ENCODE measurements around the gene ZNF800. TPM values are rescaled to one million over a fixed set of nuclear protein-coding genes. Genes with fewer than 3 reads are reported as not detected.
"Not testable (repeated sequence)": the region's sequence is repeated elsewhere in the genome, so short reads cannot be mapped to it uniquely, and the experiment has no call there.

ZNF800 gene
- total RNA-seq (2014; rRNA removed; shearing (Covaris generic)), result 8.1 and 9.4 TPM in 2 replicates

GRCh38 chr7:127392566-127393367, at the start of gene ZNF800:
Gene ZNF800 (minus strand): TSS chr7:127392708. CDS start chr7:127391557, 1,151 bp downstream.
- peak; percentile 91 for DNase-seq (ENCODE audit: low spot score)
- in situ Hi-C loops (cut with HindIII; ENCODE audit: low sequenced_read_pairs), result no loop called here

DNA sequence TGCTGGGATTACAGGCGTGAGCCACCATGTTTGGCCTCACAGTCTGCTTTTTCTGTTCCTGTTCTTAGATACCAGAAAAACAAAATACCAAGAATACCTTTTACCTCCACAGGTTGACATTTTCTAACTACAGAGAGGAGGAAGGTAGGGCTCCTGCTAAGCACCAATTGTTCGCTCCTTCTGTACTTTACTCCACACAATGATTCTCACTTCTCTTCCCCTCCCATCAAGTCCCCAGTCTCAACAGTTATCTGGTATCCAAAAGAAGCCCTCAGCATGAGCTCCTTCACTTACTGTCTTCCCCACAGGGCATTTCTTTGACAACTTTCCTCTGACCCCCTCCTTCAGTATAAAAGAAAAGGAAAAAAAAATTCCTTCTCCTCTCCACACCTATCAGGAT, 47.7 kb upstream of the ZNF800 start:
- in situ Hi-C loops (cut with HindIII; ENCODE audit: low sequenced_read_pairs), result no loop called here
- DNase-seq (ENCODE audit: low spot score), result no peak

- in situ Hi-C loops (cut with HindIII; ENCODE audit: low sequenced_read_pairs), result no loop called here
- no peak for DNase-seq (ENCODE audit: low spot score)
Measured at GRCh38 chr7:127438836-127439235, 46.3 kb upstream of the ZNF800 start.

GRCh38 chr7:127437837-127438236, 45.3 kb upstream of the ZNF800 start:
- no peak for DNase-seq (ENCODE audit: low spot score)
- in situ Hi-C loops (cut with HindIII; ENCODE audit: low sequenced_read_pairs), result no loop called here

- in situ Hi-C loops (cut with HindIII; ENCODE audit: low sequenced_read_pairs), result no loop called here
- no peak for DNase-seq (ENCODE audit: low spot score)
Measured at GRCh38 chr7:127437241-127437640, 44.7 kb upstream of the ZNF800 start.

DNA sequence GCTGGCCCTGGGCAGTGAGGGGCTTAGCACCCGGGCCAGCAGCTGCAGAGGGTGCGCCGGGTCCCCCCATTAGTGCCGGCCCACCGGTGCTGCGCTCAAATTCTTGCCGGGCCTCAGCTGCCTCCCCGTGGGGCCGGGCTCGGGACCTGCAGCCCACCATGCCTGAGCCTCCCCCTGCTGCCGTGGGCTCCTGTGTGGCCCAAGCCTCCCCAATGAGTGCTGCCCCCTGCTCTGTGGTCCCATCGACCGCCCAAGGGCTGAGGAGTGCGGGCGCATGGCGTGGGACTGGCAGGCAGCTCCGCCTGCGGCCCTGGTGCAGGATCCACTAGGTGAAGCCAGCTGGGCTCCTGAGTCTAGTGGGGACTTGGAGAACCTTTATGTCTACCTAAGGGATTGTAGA, 36.8 kb upstream of the ZNF800 start:
- DNase-seq (ENCODE audit: low spot score); in situ Hi-C loops (cut with HindIII; ENCODE audit: low sequenced_read_pairs): not testable (repeated sequence)

- DNase-seq (ENCODE audit: low spot score), result no peak
- in situ Hi-C loops (cut with HindIII; ENCODE audit: low sequenced_read_pairs), result no loop called here
Measured at GRCh38 chr7:127419196-127419595, 26.7 kb upstream of the ZNF800 start.

- in situ Hi-C loops (cut with HindIII; ENCODE audit: low sequenced_read_pairs), result no loop called here
- no peak for DNase-seq (ENCODE audit: low spot score)
Measured at GRCh38 chr7:127418459-127418858, 26.0 kb upstream of the ZNF800 start.

GRCh38 chr7:127417346-127417745, 24.8 kb upstream of the ZNF800 start:
- no peak for DNase-seq (ENCODE audit: low spot score)
- in situ Hi-C loops (cut with HindIII; ENCODE audit: low sequenced_read_pairs), result no loop called here

GRCh38 chr7:127415060-127415742, 22.7 kb upstream of the ZNF800 start:
- DNase-seq (ENCODE audit: low spot score), result no peak
- in situ Hi-C loops (cut with HindIII; ENCODE audit: low sequenced_read_pairs), result no loop called here

GRCh38 chr7:127413962-127414361, 21.5 kb upstream of the ZNF800 start:
- DNase-seq (ENCODE audit: low spot score), result no peak
- in situ Hi-C loops (cut with HindIII; ENCODE audit: low sequenced_read_pairs), result no loop called here

- no peak for DNase-seq (ENCODE audit: low spot score)
- in situ Hi-C loops (cut with HindIII; ENCODE audit: low sequenced_read_pairs), result no loop called here
Measured at GRCh38 chr7:127413326-127413725, 20.8 kb upstream of the ZNF800 start.

DNA sequence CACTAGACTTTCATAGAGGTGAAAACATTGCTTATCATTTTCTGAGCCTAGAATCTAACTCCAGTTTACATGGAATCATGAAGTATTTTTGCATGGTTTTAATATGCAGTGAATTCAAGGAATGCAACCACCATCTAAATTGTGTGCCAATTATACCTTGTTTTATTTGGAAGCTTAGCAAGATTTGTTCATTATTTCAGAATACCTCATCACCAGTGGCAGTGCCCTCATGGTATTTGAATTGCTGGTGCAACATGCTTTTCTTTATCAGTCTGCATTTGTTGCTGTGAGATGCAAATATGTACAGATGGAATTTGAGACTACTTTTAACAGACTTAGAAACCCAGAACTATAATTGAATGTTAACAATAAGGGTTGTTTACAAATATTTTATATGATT, 18.7 kb upstream of the ZNF800 start:
- in situ Hi-C loops (cut with HindIII; ENCODE audit: low sequenced_read_pairs), result no loop called here
- DNase-seq (ENCODE audit: low spot score), result no peak

GRCh38 chr7:127409629-127410028, 17.1 kb upstream of the ZNF800 start:
- DNase-seq (ENCODE audit: low spot score), result no peak
- in situ Hi-C loops (cut with HindIII; ENCODE audit: low sequenced_read_pairs), result no loop called here

DNA sequence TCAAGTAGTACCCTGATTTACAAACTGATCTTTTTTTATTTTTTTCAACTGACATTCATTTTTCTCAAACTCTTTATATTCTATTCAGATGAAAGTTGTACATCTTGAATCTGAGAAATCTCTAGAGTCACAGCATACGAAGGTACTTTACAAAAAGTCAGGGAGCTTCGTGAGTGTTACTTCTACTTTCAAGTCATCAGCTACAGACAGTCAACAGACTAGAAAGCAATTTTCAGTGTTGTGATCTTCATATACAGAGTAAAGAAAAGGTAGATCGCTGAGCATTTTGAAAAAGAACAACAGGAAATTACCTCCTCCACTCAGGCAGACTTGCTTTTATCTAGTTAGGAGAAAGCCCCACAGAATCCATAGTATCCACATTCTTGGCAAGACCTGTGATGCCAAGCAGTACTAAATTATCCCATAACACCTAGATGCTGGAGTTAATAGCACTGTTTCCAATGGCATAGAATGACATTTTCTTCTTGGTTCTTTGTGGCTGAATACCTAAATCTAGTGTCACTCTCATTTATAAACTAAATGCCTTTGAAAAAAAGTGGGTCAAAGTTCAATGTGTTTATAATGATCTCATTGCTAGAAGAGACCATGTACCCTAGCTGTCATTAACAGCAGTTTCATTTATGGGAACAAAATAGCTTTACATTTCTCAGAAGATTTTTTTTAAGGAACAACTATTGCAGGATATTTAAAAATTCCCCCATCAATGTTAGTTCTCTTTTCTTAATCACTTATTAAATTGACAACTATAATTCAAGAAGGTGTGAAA, 12.0 kb upstream of the ZNF800 start:
- no peak for DNase-seq (ENCODE audit: low spot score)
- in situ Hi-C loops (cut with HindIII; ENCODE audit: low sequenced_read_pairs), result no loop called here

DNA sequence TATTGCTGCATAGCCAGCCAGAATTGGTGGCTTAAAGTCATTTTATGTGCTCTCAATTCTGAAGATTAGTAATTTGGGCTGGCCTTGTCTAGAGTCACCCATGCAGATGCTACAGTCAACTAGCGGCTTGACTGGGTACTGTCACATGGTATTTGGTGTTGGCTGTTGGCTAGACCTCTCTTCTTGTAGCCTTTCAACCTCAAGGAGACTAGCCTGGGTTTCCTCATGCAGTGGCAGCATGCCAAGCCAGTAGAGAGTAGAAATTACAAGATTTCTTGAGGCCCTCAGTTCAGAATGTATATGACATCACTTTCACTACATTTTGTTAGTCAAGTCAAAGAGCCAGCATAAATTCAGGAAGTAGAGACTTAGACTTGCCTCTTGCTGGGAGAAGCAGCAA, 3.7 kb upstream of the ZNF800 start:
- DNase-seq (ENCODE audit: low spot score), result no peak
- in situ Hi-C loops (cut with HindIII; ENCODE audit: low sequenced_read_pairs), result no loop called here

GRCh38 chr7:127395104-127395503, 2.6 kb upstream of the ZNF800 start:
- in situ Hi-C loops (cut with HindIII; ENCODE audit: low sequenced_read_pairs); DNase-seq (ENCODE audit: low spot score): not testable (repeated sequence)

DNA sequence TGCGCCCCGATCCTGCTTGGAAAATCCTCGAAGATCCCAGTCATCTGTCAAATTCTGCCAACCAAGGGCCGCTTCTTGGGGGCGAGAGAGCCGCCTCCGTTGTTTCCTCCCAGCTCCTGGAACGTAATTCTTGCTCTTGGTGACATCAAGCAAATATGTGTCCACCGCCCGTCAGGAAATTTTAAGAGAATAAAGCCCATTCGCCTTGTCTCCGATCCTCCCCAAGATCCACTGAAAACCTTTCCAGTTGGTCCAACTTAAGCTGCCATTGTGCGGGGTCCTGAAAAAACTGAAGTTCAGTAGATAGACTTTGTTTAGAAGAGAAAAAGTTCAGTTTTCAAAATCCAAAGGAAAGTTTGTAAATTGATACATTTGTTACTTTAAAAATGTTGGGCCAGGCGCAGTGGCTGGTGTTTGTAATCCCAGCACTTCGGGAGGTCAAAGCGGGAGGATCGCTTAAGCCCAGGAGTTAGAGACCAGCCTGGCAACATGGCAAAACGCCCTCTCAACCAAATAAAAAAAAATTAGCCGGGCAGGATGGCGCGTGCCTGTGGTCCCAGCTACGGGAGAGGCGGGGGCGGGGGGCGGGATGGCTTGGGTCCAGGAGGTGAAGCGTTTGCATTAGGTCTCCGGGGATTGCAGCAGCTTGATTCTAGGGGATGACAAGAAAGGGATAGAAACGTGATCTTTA, 1.0 kb upstream of the ZNF800 start:
- DNase-seq (ENCODE audit: low spot score), result no peak
- in situ Hi-C loops (cut with HindIII; ENCODE audit: low sequenced_read_pairs), result no loop called here

- in situ Hi-C loops (cut with HindIII; ENCODE audit: low sequenced_read_pairs), result no loop called here
- DNase-seq (ENCODE audit: low spot score), result peak; percentile 39
Measured at GRCh38 chr7:127392182-127392565, 334 bp downstream of the ZNF800 start.
